CD4-positive, alpha-beta T cell treated with Interleukin-6 for 4 hours (primary cell): ENCODE data around the gene CEP350.
"Not testable (repeated sequence)": the region's sequence is repeated elsewhere in the genome, so short reads cannot be mapped to it uniquely, and the experiment has no call there.

Experiments used
- DNase-seq: peaks from one replicate; pipeline ENCODE4 v3.0.0-alpha.2; 2020; ENCODE audit warnings: mixed read lengths

The CEP350 gene

GRCh38 chr1:179990847-179991246, 36.2 kb downstream of the CEP350 start:
- DNase-seq, result no peak

GRCh38 chr1:179995576-179995975, 41.0 kb downstream of the CEP350 start:
- no peak for DNase-seq

- DNase-seq, result no peak
Observed at GRCh38 chr1:179996099-179996498, 41.5 kb downstream of the CEP350 start.

GRCh38 chr1:180000575-180000974, 46.0 kb downstream of the CEP350 start:
- no peak for DNase-seq

- no peak for DNase-seq
Observed at GRCh38 chr1:180002437-180002836, 47.8 kb downstream of the CEP350 start.

- DNase-seq, result no peak
Observed at GRCh38 chr1:180003026-180003695, 48.6 kb downstream of the CEP350 start.

- DNase-seq, result not testable (repeated sequence)
Observed at GRCh38 chr1:180006762-180007161, 52.2 kb downstream of the CEP350 start.

GRCh38 chr1:180020017-180020416, 65.4 kb downstream of the CEP350 start:
- no peak for DNase-seq

- no peak for DNase-seq
Observed at GRCh38 chr1:180026556-180026955, 71.9 kb downstream of the CEP350 start.

- no peak for DNase-seq
Observed at GRCh38 chr1:180027949-180028445, 73.4 kb downstream of the CEP350 start.

GRCh38 chr1:180028864-180029263, 74.3 kb downstream of the CEP350 start:
- DNase-seq, result no peak

- no peak for DNase-seq
Observed at GRCh38 chr1:180029524-180030135, 75.0 kb downstream of the CEP350 start.

- DNase-seq, result no peak
Observed at GRCh38 chr1:180031664-180032063, 77.1 kb downstream of the CEP350 start.

- no peak for DNase-seq
Observed at GRCh38 chr1:180033390-180033789, 78.8 kb downstream of the CEP350 start.

- no peak for DNase-seq
Observed at GRCh38 chr1:180040034-180040433, 85.4 kb downstream of the CEP350 start.

GRCh38 chr1:180041582-180041981, 87.0 kb downstream of the CEP350 start:
- no peak for DNase-seq

- DNase-seq, result no peak
Observed at GRCh38 chr1:180042988-180043622, 88.5 kb downstream of the CEP350 start.

- no peak for DNase-seq
Observed at GRCh38 chr1:180043785-180044184, 89.2 kb downstream of the CEP350 start.

GRCh38 chr1:180046674-180047073, 92.1 kb downstream of the CEP350 start:
- DNase-seq, result no peak

- no peak for DNase-seq
Observed at GRCh38 chr1:180053594-180054567, 99.3 kb downstream of the CEP350 start.

GRCh38 chr1:180057883-180058396, 103.3 kb downstream of the CEP350 start:
- DNase-seq, result no peak

- DNase-seq, result no peak
Observed at GRCh38 chr1:180061019-180061418, 106.4 kb downstream of the CEP350 start.
